ENCODE results near the gene NMU. TPM values are rescaled to one million over a fixed set of nuclear protein-coding genes. Genes with fewer than 3 reads are reported as not detected.
A peak's percentile ranks its signal among the peaks of the same experiment; 100 is the strongest.
"Not testable (repeated sequence)": the region's sequence is repeated elsewhere in the genome, so short reads cannot be mapped to it uniquely, and the experiment has no call there.

The NMU gene
- polyA plus RNA-seq, 1 donor (not counting 4 experiments of a cell fraction or from before 2014, with no cell fraction given), result 12.0 TPM

- Histone ChIP-seq H3K79me2 (ENCODE audit: control insufficient read depth, insufficient read depth, low read length) (no peaks in the 10 kb centered on the region), H2AFZ (ENCODE audit: control insufficient read depth, low read length) (peak overlapping the region; percentile 66), H3K36me3 (ENCODE audit: control insufficient read depth in 2 of 2, extremely low read depth in 1 of 2, insufficient read depth in 2 of 2, low read length in 2 of 2) (no peaks in the 10 kb centered on the region), H3K27me3 (ENCODE audit: control insufficient read depth, extremely low read depth, insufficient read depth, low read length) (no peaks in the 10 kb centered on the region), H3K9me1 (ENCODE audit: control insufficient read depth, extremely low read depth, insufficient read depth, low read length) (peaks cover 3% of the 10 kb centered on the region), H3K4me3 (ENCODE audit: control insufficient read depth in 2 of 3, extremely low read depth in 1 of 3, insufficient read depth in 2 of 3, low read depth in 1 of 3, low read length in 3 of 3) (no peak overlapping the region), H3K9ac (ENCODE audit: control insufficient read depth, extremely low read depth, insufficient read depth, low read length) (no peak overlapping the region), H3K27ac (ENCODE audit: control insufficient read depth, insufficient read depth, low read length) (no peak overlapping the region), H3K4me1 (ENCODE audit: control insufficient read depth, extremely low read depth, insufficient read depth, low read length) (peaks cover 34% of the 10 kb centered on the region), H4K20me1 (ENCODE audit: control insufficient read depth, extremely low read depth, insufficient read depth, low read length) (no peaks in the 10 kb centered on the region), H3K4me2 (ENCODE audit: control insufficient read depth, extremely low read depth, insufficient read depth, low read depth, low read length) (peak overlapping the region; percentile 52), H3K9me3 (ENCODE audit: control insufficient read depth, low read depth, low read length) (no peaks in the 10 kb centered on the region)
- FAIRE-seq (no peak), DNase-seq (ENCODE audit: low read depth, low spot score) (no peak)
- dilution Hi-C loops (cut with MboI; ENCODE audit: extremely low pct_ligation_motif_present, low sequenced_read_pairs), result no loop called here
- TF ChIP-seq, protein P1, sequence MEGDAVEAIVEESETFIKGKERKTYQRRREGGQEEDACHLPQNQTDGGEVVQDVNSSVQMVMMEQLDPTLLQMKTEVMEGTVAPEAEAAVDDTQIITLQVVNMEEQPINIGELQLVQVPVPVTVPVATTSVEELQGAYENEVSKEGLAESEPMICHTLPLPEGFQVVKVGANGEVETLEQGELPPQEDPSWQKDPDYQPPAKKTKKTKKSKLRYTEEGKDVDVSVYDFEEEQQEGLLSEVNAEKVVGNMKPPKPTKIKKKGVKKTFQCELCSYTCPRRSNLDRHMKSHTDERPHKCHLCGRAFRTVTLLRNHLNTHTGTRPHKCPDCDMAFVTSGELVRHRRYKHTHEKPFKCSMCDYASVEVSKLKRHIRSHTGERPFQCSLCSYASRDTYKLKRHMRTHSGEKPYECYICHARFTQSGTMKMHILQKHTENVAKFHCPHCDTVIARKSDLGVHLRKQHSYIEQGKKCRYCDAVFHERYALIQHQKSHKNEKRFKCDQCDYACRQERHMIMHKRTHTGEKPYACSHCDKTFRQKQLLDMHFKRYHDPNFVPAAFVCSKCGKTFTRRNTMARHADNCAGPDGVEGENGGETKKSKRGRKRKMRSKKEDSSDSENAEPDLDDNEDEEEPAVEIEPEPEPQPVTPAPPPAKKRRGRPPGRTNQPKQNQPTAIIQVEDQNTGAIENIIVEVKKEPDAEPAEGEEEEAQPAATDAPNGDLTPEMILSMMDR (optimal IDR thresholded peaks at IDR 0.05 in 1 of 3, IDR thresholded peaks at IDR 0.05 in 1 of 3, conservative IDR thresholded peaks at IDR 0.05 in 1 of 3; ENCODE audit: extremely low read depth in 1 of 3, insufficient read depth in 2 of 3, low read length in 3 of 3), result no peak
- no peak for TF ChIP-seq EZH2 (IDR thresholded peaks at IDR 0.05; ENCODE audit: low read length)
Measured at GRCh38 chr4:55553441-55554201, 82.5 kb downstream of the NMU start.

- FAIRE-seq; H2AFZ ChIP-seq (ENCODE audit: control insufficient read depth, low read length); H4K20me1 ChIP-seq (ENCODE audit: control insufficient read depth, extremely low read depth, insufficient read depth, low read length); H3K27me3 ChIP-seq (ENCODE audit: control insufficient read depth, extremely low read depth, insufficient read depth, low read length); H3K4me3 ChIP-seq (ENCODE audit: control insufficient read depth in 2 of 3, extremely low read depth in 1 of 3, insufficient read depth in 2 of 3, low read depth in 1 of 3, low read length in 3 of 3); H3K4me2 ChIP-seq (ENCODE audit: control insufficient read depth, extremely low read depth, insufficient read depth, low read depth, low read length); DNase-seq (ENCODE audit: low read depth, low spot score); dilution Hi-C loops (cut with MboI; ENCODE audit: extremely low pct_ligation_motif_present, low sequenced_read_pairs); H3K36me3 ChIP-seq (ENCODE audit: control insufficient read depth in 2 of 2, extremely low read depth in 1 of 2, insufficient read depth in 2 of 2, low read length in 2 of 2); H3K79me2 ChIP-seq (ENCODE audit: control insufficient read depth, insufficient read depth, low read length); H3K27ac ChIP-seq (ENCODE audit: control insufficient read depth, insufficient read depth, low read length); H3K9ac ChIP-seq (ENCODE audit: control insufficient read depth, extremely low read depth, insufficient read depth, low read length); H3K9me1 ChIP-seq (ENCODE audit: control insufficient read depth, extremely low read depth, insufficient read depth, low read length); H3K9me3 ChIP-seq (ENCODE audit: control insufficient read depth, low read depth, low read length): not testable (repeated sequence)
- peaks cover 47% of the 10 kb centered on the region for H3K4me1 ChIP-seq (ENCODE audit: control insufficient read depth, extremely low read depth, insufficient read depth, low read length)
Measured at GRCh38 chr4:55551964-55552363, 84.1 kb downstream of the NMU start.
